ENCODE results near the gene RAI14. TPM values are rescaled to one million over a fixed set of nuclear protein-coding genes. Genes with fewer than 3 reads are reported as not detected.

The RAI14 gene
- total RNA-seq, 1 experiment from 2014 or later, result 23.6 TPM

- ChIA-PET CTCF (interaction anchor here (0.6 kb wide), 1 partner anchor 124 kb away, joined by 4 read pairs; no protein-coding TSS in a partner anchor), POLR2A (ENCODE audit: low non-redundant PET) (no interaction called here)
- no TSS peak for BruUV-seq (replicated peaks)
- DNase-seq (ENCODE audit: low spot score), result no peak
- no peaks in the 10 kb centered on the region for H3K9me3 ChIP-seq (ENCODE audit: low read depth, low read length, poor library complexity, severe bottlenecking)
- H3K27me3 ChIP-seq (replicated peaks; ENCODE audit: insufficient read depth, low read depth, low read length, poor library complexity), result no peaks in the 10 kb centered on the region
- TF ChIP-seq CTCF (conservative IDR thresholded peaks at IDR 0.05; ENCODE audit: low read depth, low read length) (no peak), EZH2 (IDR thresholded peaks at IDR 0.05; ENCODE audit: borderline replicate concordance, low read depth, low read length, poor library complexity, severe bottlenecking) (no peak)
- H3K27ac ChIP-seq (ENCODE audit: low read depth, low read length, poor library complexity, severe bottlenecking), result no peak overlapping the region
- no peaks in the 10 kb centered on the region for H3K4me1 ChIP-seq (ENCODE audit: insufficient read depth, low read length, poor library complexity, severe bottlenecking)
- no peak overlapping the region for H3K4me3 ChIP-seq (ENCODE audit: low read depth, low read length, poor library complexity, severe bottlenecking)
- H3K36me3 ChIP-seq (ENCODE audit: insufficient read depth, low read length, poor library complexity, severe bottlenecking), result no peaks in the 10 kb centered on the region
- intact Hi-C loops (cut with micrococcal nuclease; ENCODE audit: unreplicated experiment), result no loop called here
Observed at GRCh38 chr5:34735491-34736426, 79.6 kb downstream of the RAI14 start.

GRCh38 chr5:34736445-34737115 is 80.5 kb downstream of the RAI14 start:
- H3K4me1 ChIP-seq (ENCODE audit: insufficient read depth, low read length, poor library complexity, severe bottlenecking), result no peaks in the 10 kb centered on the region
- H3K4me3 ChIP-seq (ENCODE audit: low read depth, low read length, poor library complexity, severe bottlenecking), result no peak overlapping the region
- H3K9me3 ChIP-seq (ENCODE audit: low read depth, low read length, poor library complexity, severe bottlenecking), result no peaks in the 10 kb centered on the region
- no peaks in the 10 kb centered on the region for H3K27me3 ChIP-seq (replicated peaks; ENCODE audit: insufficient read depth, low read depth, low read length, poor library complexity)
- H3K36me3 ChIP-seq (ENCODE audit: insufficient read depth, low read length, poor library complexity, severe bottlenecking), result no peaks in the 10 kb centered on the region
- ChIA-PET POLR2A (ENCODE audit: low non-redundant PET) (no interaction called here), CTCF (no interaction called here)
- no TSS peak for BruUV-seq (replicated peaks)
- intact Hi-C loops (cut with micrococcal nuclease; ENCODE audit: unreplicated experiment), result no loop called here
- no peak for DNase-seq (ENCODE audit: low spot score)
- no peak overlapping the region for H3K27ac ChIP-seq (ENCODE audit: low read depth, low read length, poor library complexity, severe bottlenecking)
- TF ChIP-seq CTCF (conservative IDR thresholded peaks at IDR 0.05; ENCODE audit: low read depth, low read length) (no peak), EZH2 (IDR thresholded peaks at IDR 0.05; ENCODE audit: borderline replicate concordance, low read depth, low read length, poor library complexity, severe bottlenecking) (no peak)

- Histone ChIP-seq H3K9me3 (ENCODE audit: low read depth, low read length, poor library complexity, severe bottlenecking) (no peaks in the 10 kb centered on the region), H3K27me3 (replicated peaks; ENCODE audit: insufficient read depth, low read depth, low read length, poor library complexity) (no peaks in the 10 kb centered on the region), H3K27ac (ENCODE audit: low read depth, low read length, poor library complexity, severe bottlenecking) (no peak overlapping the region), H3K4me1 (ENCODE audit: insufficient read depth, low read length, poor library complexity, severe bottlenecking) (no peaks in the 10 kb centered on the region), H3K4me3 (ENCODE audit: low read depth, low read length, poor library complexity, severe bottlenecking) (no peak overlapping the region), H3K36me3 (ENCODE audit: insufficient read depth, low read length, poor library complexity, severe bottlenecking) (no peaks in the 10 kb centered on the region)
- intact Hi-C loops (cut with micrococcal nuclease; ENCODE audit: unreplicated experiment), result no loop called here
- ChIA-PET CTCF (no interaction called here), POLR2A (ENCODE audit: low non-redundant PET) (interaction anchor here (0.6 kb wide), 1 partner anchor 51 kb away, joined by 3 read pairs; no protein-coding TSS in a partner anchor)
- TF ChIP-seq EZH2 (IDR thresholded peaks at IDR 0.05; ENCODE audit: borderline replicate concordance, low read depth, low read length, poor library complexity, severe bottlenecking) (no peak), CTCF (conservative IDR thresholded peaks at IDR 0.05; ENCODE audit: low read depth, low read length) (no peak)
- BruUV-seq (replicated peaks), result no TSS peak
- DNase-seq (ENCODE audit: low spot score), result no peak
Observed at GRCh38 chr5:34737731-34738130, 81.6 kb downstream of the RAI14 start.

Measured in A673 (cell line).